Stimulated activated CD4-positive, alpha-beta T cell treated with anti-CD3 and anti-CD28 coated beads, TNF-alpha, amount 100 ng/mL, for 24 hours (primary cell): Measurements from ENCODE around the gene MEIOC.
A peak's percentile ranks its signal among the peaks of the same experiment; 100 is the strongest.
"Not testable (repeated sequence)": the region's sequence is repeated elsewhere in the genome, so short reads cannot be mapped to it uniquely, and the experiment has no call there.

ENCODE experiments used
- DNase-seq, 3 experiments: peaks; one replicate each; pipeline ENCODE4 v3.0.0-alpha.2; 2020; ENCODE audit warnings: low read depth in 3 of 3

The MEIOC gene

GRCh38 chr17:44655983-44656710 is at the start of gene MEIOC:
Gene MEIOC, plus strand, starts transcription at chr17:44656468. Its CDS starts 146 bp downstream, at chr17:44656614.
- DNase-seq, result peak in 2 of 3 experiments; percentile 4 to 52

GRCh38 chr17:44606658-44607057 is 49.6 kb upstream of the MEIOC start:
- no peak for DNase-seq

- no peak for DNase-seq
These were observed 48.2 kb upstream of the MEIOC start for GRCh38 chr17:44607836-44608690.

GRCh38 chr17:44608727-44609435 is 47.4 kb upstream of the MEIOC start:
- no peak for DNase-seq

GRCh38 chr17:44610331-44610730 is 45.9 kb upstream of the MEIOC start:
- DNase-seq, result no peak

GRCh38 chr17:44610871-44611270 is 45.4 kb upstream of the MEIOC start:
- DNase-seq, result no peak

DNA sequence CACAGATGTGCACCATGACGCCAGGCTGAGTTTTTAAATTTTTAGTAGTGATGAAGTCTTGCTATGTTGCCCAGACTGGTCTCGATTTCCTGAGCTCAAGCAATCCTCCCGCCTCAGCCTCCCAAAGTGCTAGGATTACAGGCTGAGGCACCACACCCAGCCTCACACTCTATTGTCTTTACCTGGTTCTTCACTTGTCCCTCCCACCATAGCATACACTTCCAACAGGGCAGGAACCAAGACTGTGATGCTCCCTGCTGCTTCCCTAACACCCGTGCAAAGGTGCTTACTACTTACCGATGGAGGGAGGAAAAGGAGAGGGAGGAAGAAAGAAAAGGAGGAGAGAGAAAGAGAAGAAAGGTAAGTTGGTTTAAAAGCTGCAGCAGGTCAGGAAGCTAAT is 41.4 kb upstream of the MEIOC start:
- DNase-seq, result no peak

GRCh38 chr17:44618652-44619051 is 37.6 kb upstream of the MEIOC start:
- not testable (repeated sequence) for DNase-seq

- DNase-seq, result no peak
These were observed 33.1 kb upstream of the MEIOC start for GRCh38 chr17:44623070-44623725.

GRCh38 chr17:44627513-44628242 is 28.6 kb upstream of the MEIOC start:
- no peak for DNase-seq

GRCh38 chr17:44628243-44629188 is 27.8 kb upstream of the MEIOC start:
- DNase-seq, result no peak

GRCh38 chr17:44629314-44629713 is 27.0 kb upstream of the MEIOC start:
- no peak for DNase-seq

- no peak for DNase-seq
These were observed 25.6 kb upstream of the MEIOC start for GRCh38 chr17:44630703-44631102.

DNA sequence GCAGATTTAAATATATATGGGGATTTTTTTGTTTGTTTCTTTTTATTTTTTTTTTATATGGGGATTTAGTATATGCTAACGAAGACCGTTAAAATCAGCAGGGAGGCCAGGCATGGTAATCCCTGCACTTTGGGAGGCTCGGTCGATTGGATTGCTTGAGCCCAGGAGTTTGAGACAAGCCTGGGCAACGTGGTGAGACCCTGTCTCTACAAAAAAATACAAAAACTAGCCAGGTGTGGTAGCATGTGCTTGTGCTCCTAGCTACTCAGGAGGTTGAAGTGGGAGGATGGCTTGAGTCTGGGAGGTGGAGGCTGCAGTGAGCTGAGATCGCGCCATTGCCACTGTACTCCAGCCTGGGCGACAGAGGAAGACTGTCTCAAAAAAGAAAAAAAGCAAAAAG is 22.3 kb upstream of the MEIOC start:
- DNase-seq, result no peak

GRCh38 chr17:44634401-44634800 is 21.9 kb upstream of the MEIOC start:
- DNase-seq, result not testable (repeated sequence)

DNA sequence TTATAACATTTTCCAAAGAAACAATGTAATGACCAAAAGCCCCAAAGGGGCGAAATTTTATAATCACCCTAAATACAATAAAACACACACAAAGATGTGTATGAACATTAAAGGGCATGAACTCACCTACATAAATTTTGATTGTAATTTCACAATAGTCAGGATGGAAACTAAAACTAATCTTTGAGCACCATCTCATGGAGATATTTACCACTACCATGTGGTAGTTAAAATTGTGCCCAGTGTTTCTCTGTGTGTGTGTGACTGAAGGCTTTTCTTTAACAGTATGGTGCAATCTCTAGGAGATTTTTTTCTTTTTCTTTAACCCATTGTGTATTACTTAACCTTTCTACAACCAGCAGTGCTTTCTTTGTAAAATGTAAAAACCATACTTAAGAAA is 19.7 kb upstream of the MEIOC start:
- no peak for DNase-seq

DNA sequence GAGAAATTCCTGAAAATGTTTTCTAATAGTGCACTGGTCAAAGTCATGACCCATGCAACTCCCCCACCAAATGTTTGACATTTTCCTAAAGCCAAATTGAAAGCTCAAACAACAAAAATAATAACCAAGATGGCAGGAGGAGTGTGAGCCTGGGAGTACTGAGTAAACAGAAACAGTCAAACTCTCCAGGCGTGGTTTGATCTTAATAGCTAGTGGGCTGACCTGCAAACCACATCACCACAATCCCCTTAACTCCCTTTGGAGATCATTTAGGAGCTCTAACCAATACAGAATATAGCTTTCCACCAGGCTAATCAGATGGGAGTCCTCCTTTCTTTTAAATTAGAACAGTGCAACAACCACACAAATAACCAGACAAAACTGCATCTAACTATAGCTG is 19.2 kb upstream of the MEIOC start:
- DNase-seq, result no peak

GRCh38 chr17:44642834-44643233 is 13.4 kb upstream of the MEIOC start:
- no peak for DNase-seq

GRCh38 chr17:44645341-44645740 is 10.9 kb upstream of the MEIOC start:
- no peak for DNase-seq

GRCh38 chr17:44646280-44646679 is 10.0 kb upstream of the MEIOC start:
- DNase-seq, result no peak
